ENCODE results near the gene ARG2. TPM values are rescaled to one million over a fixed set of nuclear protein-coding genes. Genes with fewer than 3 reads are reported as not detected.

The ARG2 gene
- total and polyA plus RNA-seq, 2 of the 4 experiments (the other 2 are of a cell fraction) = 1.1 to 2.5 TPM

- BruUV-seq (replicated peaks) = no TSS peak
- WGBS, 2 experiments (ENCODE audit: extremely low coverage in 2 of 2, insufficient read length in 1 of 2) = no CpG with 5 or more reads among the region's 7 CpGs
These were observed 43.3 kb upstream of the ARG2 start for GRCh38 chr14:67576216-67576955.

More at GRCh38 chr14:67576216-67576955, 43.3 kb upstream of the ARG2 start:
- Histone ChIP-seq H2AK9ac (replicated peaks; ENCODE audit: low read depth, low read length, poor library complexity) (no peak overlapping the region), H3K9me1 (ENCODE audit: insufficient read depth, low read length) (0 out of 2 replicates have a peak, but pooled peaks cover 3% of the 10 kb centered on the region), H4K91ac (ENCODE audit: insufficient read depth, low read depth, low read length) (no peak overlapping the region), H3K27me3 (ENCODE audit: control insufficient read depth, insufficient read depth, low read length) (peaks cover 8% of the 10 kb centered on the region), H3K36me3 (ENCODE audit: control insufficient read depth, insufficient read depth, low read length) (no peaks in the 10 kb centered on the region), H3K4ac (ENCODE audit: low read depth, low read length) (no peak overlapping the region), H3K9me3 (ENCODE audit: control insufficient read depth, insufficient read depth, low read length) (no peaks in the 10 kb centered on the region), H3K79me1 (ENCODE audit: low read depth in 1 of 2, low read length in 2 of 2) (no peaks in the 10 kb centered on the region), H3K18ac (ENCODE audit: low read depth, low read length) (no peak overlapping the region), H3K56ac (ENCODE audit: extremely low read depth, insufficient read depth, low read length) (no peak overlapping the region), H2AFZ (replicated peaks; ENCODE audit: low read length, poor library complexity) (no peak overlapping the region), H3K27ac (ENCODE audit: insufficient read depth, low read length) (no peak overlapping the region), H2BK120ac (ENCODE audit: low read depth, low read length) (no peak overlapping the region), H3K23ac (ENCODE audit: low read depth, low read length) (no peak overlapping the region), H2AK5ac (ENCODE audit: low read depth, low read length) (no peak overlapping the region), H3K14ac (replicated peaks; ENCODE audit: low read depth, low read length) (no peak overlapping the region), H3K4me2 (ENCODE audit: low read depth, low read length) (no peak overlapping the region), H4K5ac (ENCODE audit: low read depth, low read length) (no peak overlapping the region), H4K8ac (ENCODE audit: low read depth in 2 of 2, low read length in 2 of 2) (no peak overlapping the region), H2BK20ac (ENCODE audit: low read depth, low read length) (no peak overlapping the region), H4K20me1 (ENCODE audit: insufficient read depth, low read length) (no peaks in the 10 kb centered on the region), H3K4me3 (ENCODE audit: insufficient read depth, low read depth, low read length) (no peak overlapping the region), H3K4me1 (ENCODE audit: control insufficient read depth, insufficient read depth, low read length) (no peaks in the 10 kb centered on the region), H2BK15ac (ENCODE audit: low read depth, low read length) (no peak overlapping the region), H3K9ac (ENCODE audit: low read depth, low read length) (no peak overlapping the region), H2BK5ac (ENCODE audit: low read depth, low read length, poor library complexity, severe bottlenecking) (no peak overlapping the region)
- DNase-seq = no peak
- dilution Hi-C loops (cut with HindIII; ENCODE audit: low sequenced_read_pairs, unreplicated experiment) = no loop called here
- no peak for ATAC-seq (ENCODE audit: low read depth)
- CTCF ChIA-PET = interaction anchor here (0.6 kb wide), 1 partner anchor 124 kb away, joined by 6 read pairs; no protein-coding TSS in a partner anchor
- in situ Hi-C loops (cut with MboI; ENCODE audit: low sequenced_read_pairs) = no loop called here
- TF ChIP-seq CTCF (conservative IDR thresholded peaks at IDR 0.05; ENCODE audit: low read depth, low read length) = no peak
- no peak for TF ChIP-seq POLR2A (IDR thresholded peaks at IDR 0.05; ENCODE audit: low read depth, low read length)
- TF ChIP-seq CEBPB (IDR thresholded peaks at IDR 0.05; ENCODE audit: low read depth, low read length) = no peak
- no peak for TF ChIP-seq USF2 (IDR thresholded peaks at IDR 0.05; ENCODE audit: low read depth, low read length)
- no peak for TF ChIP-seq RFX5 (IDR thresholded peaks at IDR 0.05; ENCODE audit: low read depth, low read length)
- no peak for TF ChIP-seq RCOR1 (IDR thresholded peaks at IDR 0.05; ENCODE audit: insufficient replicate concordance, low read length)
- no peak for TF ChIP-seq SMC3 (IDR thresholded peaks at IDR 0.05; ENCODE audit: low read depth, low read length)
- no peak for TF ChIP-seq RAD21 (IDR thresholded peaks at IDR 0.05; ENCODE audit: low read length)
- no peak for TF ChIP-seq NFE2L2 (IDR thresholded peaks at IDR 0.05; ENCODE audit: low read depth, low read length)
- TF ChIP-seq BHLHE40 (IDR thresholded peaks at IDR 0.05; ENCODE audit: low read depth, low read length) = no peak
- TF ChIP-seq MXI1 (IDR thresholded peaks at IDR 0.05; ENCODE audit: borderline replicate concordance, low read depth, low read length) = no peak
- intact Hi-C loops (cut with micrococcal nuclease) = no loop called here
- POLR2A ChIA-PET (ENCODE audit: unreplicated experiment) = no interaction called here

All from IMR-90 (cell line).